ENCODE data around the gene B4GALT2.
A peak's percentile ranks its signal among the peaks of the same experiment; 100 is the strongest.

GRCh38 chr1:43994794-43995790 lies 16.1 kb downstream of the B4GALT2 start:
- no peak for TF ChIP-seq EWSR1 (IDR thresholded peaks at IDR 0.05; ENCODE audit: borderline replicate concordance, low read depth, partially characterized antibody)
- peak; percentile 57 to 86 for TF ChIP-seq RAD21 (CRISPR knock-in tag; conservative IDR thresholded peaks at IDR 0.05 in 1 of 2, IDR thresholded peaks at IDR 0.05 in 1 of 2)
- TF ChIP-seq ZNF232 (CRISPR knock-in tag; IDR thresholded peaks at IDR 0.05) = no peak
- no peak for TF ChIP-seq NFYB (IDR thresholded peaks at IDR 0.05; ENCODE audit: extremely low read depth, insufficient read length)
- peak; percentile 88 to 94 (median 92) for TF ChIP-seq CTCF (IDR thresholded peaks at IDR 0.05 in 2 of 3, conservative IDR thresholded peaks at IDR 0.05 in 1 of 3; ENCODE audit: insufficient read depth in 2 of 3, low read depth in 1 of 3, low read length in 3 of 3)
- TF ChIP-seq IRF2 (CRISPR knock-in tag; IDR thresholded peaks at IDR 0.05) = no peak
- no peak for TF ChIP-seq FOXA1 (IDR thresholded peaks at IDR 0.05; ENCODE audit: borderline replicate concordance)
- TF ChIP-seq SIN3B (IDR thresholded peaks at IDR 0.05; ENCODE audit: low read depth) = no peak
- TF ChIP-seq TBL1XR1 (IDR thresholded peaks at IDR 0.05; ENCODE audit: low read length in 2 of 2) = no peak
- TF ChIP-seq NFATC3 (IDR thresholded peaks at IDR 0.05) = no peak
- no peak for TF ChIP-seq TAF1 (IDR thresholded peaks at IDR 0.05; ENCODE audit: control insufficient read depth, extremely low read depth, insufficient read depth, low read length, severe bottlenecking)

All from K562 (cell line).